A673 (cell line): ENCODE data around the gene AFAP1L1. TPM values are rescaled to one million over a fixed set of nuclear protein-coding genes. Genes with fewer than 3 reads are reported as not detected.

Experiments
- BruUV-seq: library from RNA; stranded (reverse); fragments of 400-500 nt; replicated peaks from 2 replicates; lab custom pipeline; 2021; lab: Mats Ljungman, UMichigan
- CTCF ChIA-PET: fragments of 300-600 bp; sonication (Branson Sonifier 250); formaldehyde crosslinking; loops from one replicate; lab custom pipeline; 2022; ENCODE audit warnings: antibody characterized with exemption; lab: Charles Lee
- POLR2A ChIA-PET: fragments of 300-600 bp; sonication (Branson Sonifier 250); formaldehyde crosslinking; loops from one replicate; lab custom pipeline; 2022; ENCODE audit warnings: antibody characterized with exemption; ENCODE audit not compliant: low non-redundant PET; lab: Charles Lee
- DNase-seq: peaks from one replicate; pipeline ENCODE4 v3.0.0-alpha.2; 2015; ENCODE audit warnings: low spot score
- H3K27ac ChIP-seq: fragments of 200-600 bp; sonication (generic); 2 replicates; pipeline ENCODE4 v1.5.1; 2016; ENCODE audit warnings: mixed run types, low read depth, mild to moderate bottlenecking, mixed read lengths, antibody characterized with exemption, low read length; ENCODE audit not compliant: poor library complexity, severe bottlenecking
- H3K27me3 ChIP-seq: fragments of 200-600 bp; sonication (generic); replicated peaks from 2 replicates; pipeline ENCODE4 v1.6.1; 2017; ENCODE audit warnings: mixed run types, low read depth, mild to moderate bottlenecking, mixed read lengths, antibody characterized with exemption, low read length; ENCODE audit not compliant: insufficient read depth, poor library complexity
- H3K36me3 ChIP-seq: fragments of 200-600 bp; sonication (generic); 2 replicates; pipeline ENCODE4 v1.6.1; 2016; ENCODE audit warnings: mixed run types, mild to moderate bottlenecking, mixed read lengths, antibody characterized with exemption, low read length; ENCODE audit not compliant: insufficient read depth, poor library complexity, severe bottlenecking
- H3K4me1 ChIP-seq: fragments of 200-600 bp; sonication (generic); 2 replicates; pipeline ENCODE4 v1.6.1; 2017; ENCODE audit warnings: mixed run types, mild to moderate bottlenecking, mixed read lengths, antibody characterized with exemption, low read length; ENCODE audit not compliant: insufficient read depth, poor library complexity, severe bottlenecking
- H3K4me3 ChIP-seq: fragments of 200-600 bp; sonication (generic); 2 replicates; pipeline ENCODE4 v1.5.1; 2016; ENCODE audit warnings: low read depth, mixed run types, mild to moderate bottlenecking, mixed read lengths, low read length; ENCODE audit not compliant: poor library complexity, severe bottlenecking
- H3K9me3 ChIP-seq: fragments of 200-600 bp; sonication (generic); 2 replicates; pipeline ENCODE4 v1.6.1; 2016; ENCODE audit warnings: mixed run types, low read depth, mild to moderate bottlenecking, mixed read lengths, antibody characterized with exemption, low read length; ENCODE audit not compliant: poor library complexity, severe bottlenecking
- EZH2 ChIP-seq: fragments of 200-600 bp; sonication (generic); IDR thresholded peaks from 2 replicates; pipeline ENCODE4 v1.6.1; 2017; ENCODE audit warnings: borderline replicate concordance, low read depth, mild to moderate bottlenecking, mixed read lengths, antibody characterized with exemption, low read length; ENCODE audit not compliant: poor library complexity, severe bottlenecking
- intact Hi-C: fragments of 100-400 bp; cut with micrococcal nuclease; formaldehyde crosslinking; loops from one replicate; pipeline ENCODE4 v1.10.0; 2022; ENCODE audit not compliant: unreplicated experiment
- total RNA-seq: library from RNA; stranded (reverse); gene quantifications from 2 replicates; pipeline ENCODE4 v1.2.3, GENCODE V29; 2021
- TF ChIP-seq, protein P1 (sequence below): fragments of 300-800, 200-600 bp; sonication (generic); conservative IDR thresholded peaks from 2 replicates; pipeline ENCODE4 v1.5.1; 2017; ENCODE audit warnings: low read depth, mild to moderate bottlenecking, antibody characterized with exemption, low read length, moderate library complexity, mixed read lengths

Gene AFAP1L1
- total RNA-seq, 1 experiment from 2014 or later, result 0.21 TPM

DNA sequence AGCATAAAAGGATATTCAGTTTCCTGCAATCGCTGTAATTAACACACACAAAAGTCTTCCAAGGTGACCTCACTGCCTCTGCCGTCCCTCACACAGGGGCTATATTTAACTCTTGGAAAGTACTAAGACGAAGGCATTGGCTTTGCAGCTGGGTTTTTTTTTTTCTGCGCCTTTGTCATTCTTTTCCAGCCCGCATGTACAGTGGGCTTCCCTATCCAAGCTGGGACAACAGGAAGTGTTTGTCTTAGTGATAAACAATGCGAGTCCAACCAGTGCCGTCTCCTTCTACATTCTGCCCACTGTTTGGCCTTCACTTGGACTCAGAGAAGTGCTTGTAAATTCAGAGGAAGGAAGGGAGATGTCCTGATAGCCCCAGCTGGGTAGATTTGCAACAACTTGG lies 17.6 kb downstream of the AFAP1L1 start:
- Histone ChIP-seq H3K27me3 (peaks cover 8% of the 10 kb centered on the region), H3K9me3 (no peaks in the 10 kb centered on the region), H3K4me3 (no peak overlapping the region), H3K36me3 (no peaks in the 10 kb centered on the region), H3K27ac (no peak overlapping the region), H3K4me1 (peaks cover 9% of the 10 kb centered on the region)
- DNase-seq, result no peak
- intact Hi-C loops, result no loop called here
- TF ChIP-seq, protein P1, sequence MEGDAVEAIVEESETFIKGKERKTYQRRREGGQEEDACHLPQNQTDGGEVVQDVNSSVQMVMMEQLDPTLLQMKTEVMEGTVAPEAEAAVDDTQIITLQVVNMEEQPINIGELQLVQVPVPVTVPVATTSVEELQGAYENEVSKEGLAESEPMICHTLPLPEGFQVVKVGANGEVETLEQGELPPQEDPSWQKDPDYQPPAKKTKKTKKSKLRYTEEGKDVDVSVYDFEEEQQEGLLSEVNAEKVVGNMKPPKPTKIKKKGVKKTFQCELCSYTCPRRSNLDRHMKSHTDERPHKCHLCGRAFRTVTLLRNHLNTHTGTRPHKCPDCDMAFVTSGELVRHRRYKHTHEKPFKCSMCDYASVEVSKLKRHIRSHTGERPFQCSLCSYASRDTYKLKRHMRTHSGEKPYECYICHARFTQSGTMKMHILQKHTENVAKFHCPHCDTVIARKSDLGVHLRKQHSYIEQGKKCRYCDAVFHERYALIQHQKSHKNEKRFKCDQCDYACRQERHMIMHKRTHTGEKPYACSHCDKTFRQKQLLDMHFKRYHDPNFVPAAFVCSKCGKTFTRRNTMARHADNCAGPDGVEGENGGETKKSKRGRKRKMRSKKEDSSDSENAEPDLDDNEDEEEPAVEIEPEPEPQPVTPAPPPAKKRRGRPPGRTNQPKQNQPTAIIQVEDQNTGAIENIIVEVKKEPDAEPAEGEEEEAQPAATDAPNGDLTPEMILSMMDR, result no peak
- no peak for TF ChIP-seq EZH2
- POLR2A ChIA-PET, result interaction anchor here (0.6 kb wide), 1 partner anchor 97 kb away, joined by 4 read pairs; no protein-coding TSS in a partner anchor
- BruUV-seq, result no TSS peak
- CTCF ChIA-PET, result no interaction called here

DNA sequence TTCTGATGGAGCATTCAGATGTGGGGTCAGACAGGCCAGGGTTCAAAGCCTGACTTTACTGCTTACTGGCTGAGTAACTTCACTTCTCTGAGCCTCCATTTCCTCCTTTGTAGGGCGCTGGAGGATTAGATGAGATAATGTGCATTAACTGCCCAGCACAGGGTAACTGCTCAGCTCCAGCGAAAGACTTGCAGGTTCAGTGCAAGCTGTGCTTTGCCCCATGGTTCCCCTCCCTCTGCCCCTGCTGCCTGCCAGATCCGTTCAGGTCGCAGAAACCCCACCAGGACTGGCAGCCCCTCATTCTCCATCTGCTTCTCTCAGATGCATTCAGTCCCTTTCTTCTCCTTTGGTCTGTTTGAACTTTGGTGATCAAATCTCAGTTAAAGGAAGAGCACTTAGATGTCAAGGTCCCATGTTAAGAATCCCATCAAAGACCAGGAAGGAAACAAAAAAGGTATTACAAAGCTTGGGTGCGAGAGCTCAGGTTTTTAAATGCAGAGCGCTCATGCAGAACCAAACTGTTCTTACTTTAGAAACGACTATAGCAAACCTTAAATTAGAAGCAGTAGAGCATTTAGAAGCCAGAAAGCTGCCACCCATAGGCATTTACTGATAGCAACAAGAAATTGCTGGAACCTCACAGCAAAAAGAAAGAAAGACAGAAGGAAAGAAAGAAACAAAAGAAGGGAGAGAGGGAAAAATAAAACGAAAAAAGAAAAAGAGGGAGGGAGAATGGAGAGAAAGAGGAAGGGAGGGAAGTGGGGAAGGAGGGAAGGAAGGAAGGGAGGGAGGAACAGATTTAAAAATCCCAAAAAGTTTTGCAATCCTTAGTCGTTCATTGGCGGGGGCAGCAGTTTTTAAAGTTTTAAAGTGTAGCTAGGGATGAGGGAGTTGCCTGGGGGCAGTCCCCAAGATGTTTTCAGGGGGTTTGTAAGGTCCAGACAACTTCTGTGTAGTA lies 23.5 kb downstream of the AFAP1L1 start:
- Histone ChIP-seq H3K9me3 (no peaks in the 10 kb centered on the region), H3K27ac (no peak overlapping the region), H3K4me1 (no peaks in the 10 kb centered on the region), H3K27me3 (peaks cover 11% of the 10 kb centered on the region), H3K36me3 (no peaks in the 10 kb centered on the region), H3K4me3 (no peak overlapping the region)
- BruUV-seq, result no TSS peak
- intact Hi-C loops, result no loop called here
- ChIA-PET CTCF (interaction anchor here (0.7 kb wide), 1 partner anchor 51 kb away, joined by 7 read pairs; no protein-coding TSS in a partner anchor), POLR2A (no interaction called here)
- TF ChIP-seq EZH2, result no peak
- TF ChIP-seq, protein P1, result no peak
- DNase-seq, result no peak

DNA sequence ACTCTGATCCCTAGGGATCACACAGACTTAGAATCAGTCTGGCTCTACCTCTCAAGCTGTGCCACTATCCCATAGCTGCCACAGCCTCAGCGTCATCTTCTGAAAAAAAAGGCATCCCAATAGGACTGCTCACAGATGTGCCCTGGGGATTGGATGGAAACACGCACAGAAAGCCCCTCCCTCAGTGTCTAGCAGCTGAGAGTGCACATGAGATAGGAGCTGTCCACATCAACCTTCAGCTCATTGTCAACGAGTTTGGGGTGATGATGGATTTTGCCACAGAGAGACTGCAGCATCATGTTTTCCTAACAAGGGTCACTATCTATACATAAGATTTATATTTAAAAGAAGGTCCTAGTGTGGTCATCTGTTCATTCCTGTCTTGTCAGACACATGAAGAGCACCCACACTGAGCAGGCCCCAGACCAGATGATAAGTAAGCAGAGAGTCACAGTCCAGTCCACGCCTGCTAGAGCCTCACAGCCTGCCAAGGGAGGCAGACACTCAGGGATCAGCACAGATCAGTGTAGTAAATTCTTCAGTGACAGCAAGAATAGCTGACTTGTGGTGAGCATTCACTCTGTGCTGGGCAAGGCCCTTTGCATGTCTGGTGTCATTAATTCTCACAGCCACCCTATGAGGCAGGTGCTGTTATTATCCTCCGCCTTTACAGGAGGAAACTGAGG lies 25.8 kb downstream of the AFAP1L1 start:
- Histone ChIP-seq H3K4me1 (no peaks in the 10 kb centered on the region), H3K27me3 (peaks cover 4% of the 10 kb centered on the region), H3K9me3 (no peaks in the 10 kb centered on the region), H3K36me3 (no peaks in the 10 kb centered on the region), H3K4me3 (no peak overlapping the region), H3K27ac (no peak overlapping the region)
- ChIA-PET POLR2A (no interaction called here), CTCF (no interaction called here)
- TF ChIP-seq, protein P1, result no peak
- no peak for TF ChIP-seq EZH2
- no TSS peak for BruUV-seq
- intact Hi-C loops, result no loop called here
- no peak for DNase-seq
